GOT3 (cell line): ENCODE results near the gene SLC5A9.
"Not testable (repeated sequence)": the region's sequence is repeated elsewhere in the genome, so short reads cannot be mapped to it uniquely, and the experiment has no call there.

Experiments used
- DNase-seq: peaks from one replicate; lab custom pipeline; 2025; ENCODE audit warnings: mixed read lengths; lab: John Stamatoyannopoulos, UW

SLC5A9 gene

DNA sequence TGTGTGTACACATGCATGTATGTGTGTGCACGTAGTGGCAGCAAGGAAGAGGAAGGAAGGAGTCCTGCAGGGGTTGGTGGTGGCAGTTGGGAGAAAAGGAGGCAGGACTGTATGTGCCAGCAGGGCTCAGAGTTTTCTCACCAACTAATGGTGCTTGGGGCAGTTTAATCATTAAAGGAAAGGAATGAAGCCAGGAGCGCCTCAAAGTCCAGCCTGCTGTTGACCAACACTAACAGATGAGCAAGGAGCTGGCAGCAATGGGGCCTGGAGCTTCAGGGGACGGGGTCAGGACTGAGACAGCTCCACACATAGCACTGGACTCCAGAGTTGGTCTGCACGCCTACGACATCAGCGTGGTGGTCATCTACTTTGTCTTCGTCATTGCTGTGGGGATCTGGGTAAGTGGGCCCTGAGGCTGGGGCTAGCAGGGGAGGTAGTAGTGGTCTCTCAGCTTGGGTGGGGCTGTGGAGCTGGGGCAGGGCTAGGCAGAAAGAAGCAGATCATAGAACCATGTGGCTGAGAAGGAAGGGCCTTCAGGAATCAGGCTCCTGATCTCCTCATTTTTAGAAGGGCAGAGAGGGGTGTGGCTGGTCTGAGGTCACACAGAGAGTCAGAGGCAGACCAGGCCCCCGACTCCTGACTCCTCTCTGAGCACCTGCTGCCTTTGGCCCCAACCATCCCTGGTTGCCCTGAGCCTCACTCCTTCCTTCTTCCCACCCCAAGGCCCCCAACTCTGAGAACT, at the start of gene SLC5A9:
Gene SLC5A9, plus strand, starts transcription at position 216 of the 742 bp plus-strand sequence. Its CDS starts 21 bp downstream, at position 237.
- DNase-seq, result no peak

DNA sequence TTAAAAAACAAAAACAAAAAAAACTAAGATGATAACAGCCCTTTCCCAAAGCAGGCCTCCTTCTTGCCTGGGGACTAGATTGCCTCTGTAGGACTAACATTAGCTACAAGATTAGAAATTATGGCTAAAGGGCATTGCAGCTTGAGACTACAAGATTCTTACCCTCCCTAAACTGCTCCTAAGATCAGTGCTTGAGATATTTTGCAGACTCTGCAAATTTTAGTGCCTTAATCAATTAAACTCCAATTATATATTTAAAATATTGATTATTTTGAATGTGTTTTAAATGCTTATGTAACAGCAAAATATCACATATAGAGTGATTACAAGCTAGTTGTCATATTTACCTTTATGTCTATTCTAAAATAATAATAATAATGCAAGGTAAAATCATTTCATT, 47.4 kb upstream of the SLC5A9 start:
- no peak for DNase-seq

DNA sequence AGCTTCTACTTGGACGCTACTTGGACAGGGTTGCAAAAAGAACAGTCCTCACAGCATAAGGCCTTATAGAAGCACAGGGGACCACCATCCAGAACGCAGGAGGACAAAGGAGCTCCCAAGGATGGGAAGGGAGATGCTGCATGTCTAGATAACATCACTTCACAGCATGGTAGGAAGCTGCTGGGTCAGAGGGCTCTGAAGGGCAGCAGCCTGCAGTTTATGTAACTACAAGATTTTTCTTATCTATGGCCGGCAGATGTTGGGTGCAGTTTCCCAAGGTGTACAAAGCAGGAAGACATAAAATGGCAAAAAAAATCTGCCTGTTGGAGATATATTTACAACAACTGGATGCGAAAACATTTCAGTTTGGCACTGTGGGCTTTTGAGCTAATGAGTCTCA, 45.3 kb upstream of the SLC5A9 start:
- DNase-seq, result no peak

DNA sequence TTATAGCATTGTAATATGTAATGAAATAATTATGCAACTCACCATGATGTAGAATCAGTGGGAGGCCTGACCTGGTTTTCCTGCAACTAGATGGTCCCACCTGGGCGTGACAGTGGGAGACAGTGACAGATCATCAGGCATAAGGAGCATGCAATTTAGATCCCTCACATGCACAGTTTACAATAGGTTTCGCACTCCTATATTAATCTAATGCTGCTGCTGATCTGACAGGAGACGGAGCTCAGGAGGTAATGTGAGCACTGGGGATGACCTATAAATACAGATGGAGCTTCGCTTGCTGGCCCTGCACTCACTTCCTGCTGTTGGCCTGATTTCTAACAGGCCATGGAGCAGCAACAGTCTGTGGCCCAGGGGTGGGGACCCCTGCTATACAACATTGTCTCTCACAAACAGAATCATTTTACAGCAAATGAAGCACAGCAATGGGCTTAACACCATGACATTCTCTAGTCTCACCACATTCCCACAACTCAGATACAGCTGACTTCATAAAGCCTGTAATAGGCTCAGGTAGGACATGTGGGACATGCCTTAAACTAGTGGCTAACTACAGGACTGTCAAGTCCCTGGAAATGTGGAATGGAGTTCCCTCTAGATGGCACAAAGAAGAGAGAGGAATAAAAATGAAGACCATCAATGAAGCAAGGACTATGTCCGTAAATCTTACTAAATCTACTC, 40.7 kb upstream of the SLC5A9 start:
- no peak for DNase-seq

DNA sequence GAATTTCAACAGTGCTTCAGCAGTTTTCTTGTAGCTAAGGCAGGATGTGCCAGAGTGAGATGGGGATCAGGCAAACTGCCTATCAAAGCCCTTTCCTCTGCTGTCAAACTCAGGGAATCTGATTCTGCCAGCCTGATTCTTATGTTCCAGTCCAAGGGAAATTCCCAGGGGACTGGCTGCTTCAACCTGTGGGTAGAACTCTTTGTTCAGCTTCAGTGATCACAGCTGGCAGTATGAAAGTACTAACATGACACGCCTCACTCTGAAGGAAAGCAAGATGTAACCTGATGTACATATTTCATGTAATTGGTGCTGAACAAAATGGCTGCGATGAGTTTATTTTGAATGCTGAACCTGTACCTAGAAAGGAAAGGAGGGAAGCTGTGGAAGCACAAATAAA, 40.1 kb upstream of the SLC5A9 start:
- DNase-seq, result no peak

DNA sequence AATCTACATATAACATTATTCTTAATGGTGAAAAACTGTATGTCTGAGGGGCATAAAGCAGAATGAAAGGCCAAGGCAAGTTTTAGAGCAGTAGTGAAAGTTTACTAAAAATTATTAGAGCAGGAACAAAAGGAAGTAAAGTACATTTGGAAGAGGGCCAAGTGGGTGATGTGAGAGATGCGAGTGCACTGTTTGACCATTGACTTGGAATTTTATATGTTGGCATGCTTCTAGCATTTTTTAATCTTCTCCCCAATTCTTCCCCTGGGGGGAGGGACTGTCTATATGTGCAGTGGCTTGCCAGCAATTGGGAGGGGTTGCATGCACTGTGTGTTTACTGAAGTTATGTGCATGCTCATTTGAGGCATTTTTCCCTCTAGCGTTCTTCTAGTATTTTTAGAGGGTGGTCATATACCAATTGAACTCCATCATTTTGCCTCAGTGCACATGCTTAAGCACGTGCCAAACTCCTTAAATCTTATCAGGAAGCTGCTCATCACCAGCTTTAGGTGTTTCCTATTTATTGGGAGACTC, 36.1 kb upstream of the SLC5A9 start:
- DNase-seq, result no peak

DNA sequence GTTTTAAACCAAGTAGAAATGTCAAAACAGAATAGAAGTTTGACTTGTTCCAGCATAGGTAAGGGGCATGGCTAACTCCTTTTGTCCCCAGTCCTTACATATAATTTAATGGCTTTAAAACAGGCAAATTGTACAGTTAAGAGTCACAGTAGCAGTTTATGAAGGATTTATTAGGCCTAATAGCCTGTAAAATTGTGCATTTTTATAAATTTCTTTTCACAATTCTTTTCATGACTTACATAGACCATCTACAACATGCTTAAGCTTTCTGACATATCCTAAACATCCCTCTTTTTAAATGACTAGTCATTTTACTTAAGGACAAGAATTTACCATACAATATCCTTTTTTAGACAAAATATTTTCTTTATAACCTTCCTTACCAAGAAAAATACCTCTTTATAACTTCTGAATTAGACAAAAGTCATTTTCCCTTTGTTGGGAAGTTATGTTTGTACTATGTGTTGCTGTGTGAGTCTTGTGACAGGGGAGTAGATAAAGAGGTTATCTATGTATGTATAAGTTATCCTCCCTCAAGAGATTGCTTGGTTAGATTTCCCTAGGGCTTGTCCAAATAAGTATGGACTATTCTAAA, 34.5 kb upstream of the SLC5A9 start:
- DNase-seq, result no peak

DNA sequence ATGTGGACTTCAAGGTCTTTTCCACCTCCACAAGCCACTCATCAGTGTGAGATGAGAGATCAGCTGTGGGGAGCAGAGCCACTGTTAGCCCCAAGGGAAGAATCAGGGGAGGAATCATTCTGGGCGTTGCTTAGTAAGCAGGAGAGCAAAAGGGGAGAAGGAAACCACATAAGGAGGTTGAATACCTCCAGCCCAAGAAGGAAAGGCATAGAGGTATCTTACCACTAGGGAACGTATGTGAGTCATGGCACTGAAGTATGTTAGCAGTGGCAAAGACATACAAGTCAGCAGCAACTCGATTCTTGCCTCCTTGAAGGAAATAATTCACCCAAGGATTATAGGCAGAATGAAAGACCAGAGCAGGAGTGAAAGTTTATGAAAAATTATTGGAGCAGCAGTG, 31.6 kb upstream of the SLC5A9 start:
- no peak for DNase-seq

DNA sequence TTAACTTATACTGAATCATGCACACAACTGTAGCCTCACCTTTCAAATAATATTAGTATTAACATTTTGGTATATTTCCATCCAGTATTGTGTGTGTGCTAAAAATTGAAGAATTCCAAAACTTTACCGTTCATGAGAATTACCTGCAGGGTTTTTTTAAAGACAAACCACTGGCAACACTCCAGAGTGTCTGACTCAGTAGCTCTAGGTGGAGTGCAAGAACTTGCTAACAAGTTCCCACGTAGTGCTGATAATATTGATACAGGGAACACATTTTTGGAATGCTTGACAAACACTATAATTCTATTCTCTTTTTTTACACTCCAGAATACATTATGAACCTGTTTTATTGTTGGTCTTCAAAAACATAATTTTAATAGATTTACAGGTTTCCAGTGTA, 27.7 kb upstream of the SLC5A9 start:
- no peak for DNase-seq

DNA sequence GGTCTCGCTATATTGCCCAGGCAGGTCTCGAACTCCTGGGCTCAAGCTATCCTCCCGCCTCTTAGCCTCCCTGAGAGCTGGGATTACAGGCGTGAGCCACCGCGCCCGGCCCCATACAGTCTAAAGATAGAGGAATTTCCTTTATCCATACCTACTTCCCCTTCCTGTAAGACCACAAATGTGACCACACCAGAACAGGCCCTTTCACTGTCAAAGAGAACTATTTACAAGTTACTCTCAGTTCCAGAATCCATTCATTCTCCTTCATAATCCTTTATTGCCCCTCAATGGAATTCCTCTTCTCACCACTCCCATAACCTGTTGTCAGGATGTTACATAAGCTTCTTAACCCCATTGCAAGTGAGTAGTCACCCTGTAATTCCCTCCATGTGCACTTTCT, 26.3 kb upstream of the SLC5A9 start:
- no peak for DNase-seq

DNA sequence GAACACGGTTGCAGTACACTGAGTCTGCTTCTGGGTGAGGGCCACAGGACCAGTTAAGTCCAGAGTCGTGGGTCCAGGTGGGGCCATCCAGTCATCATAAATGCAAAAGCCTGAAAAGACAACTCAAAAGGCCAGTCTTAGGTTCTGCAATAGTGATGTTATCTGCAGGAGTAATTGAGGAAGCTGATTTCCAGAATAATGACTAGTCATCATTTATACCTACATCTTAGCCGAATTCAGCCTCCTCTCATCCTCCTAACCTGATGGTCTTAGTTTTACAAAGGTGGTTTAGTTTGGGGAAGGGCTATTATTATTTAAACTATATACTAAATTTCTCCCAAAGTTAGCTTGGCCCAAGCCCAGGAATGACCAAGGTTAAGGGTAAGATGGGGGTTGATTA, 23.5 kb upstream of the SLC5A9 start:
- no peak for DNase-seq

DNA sequence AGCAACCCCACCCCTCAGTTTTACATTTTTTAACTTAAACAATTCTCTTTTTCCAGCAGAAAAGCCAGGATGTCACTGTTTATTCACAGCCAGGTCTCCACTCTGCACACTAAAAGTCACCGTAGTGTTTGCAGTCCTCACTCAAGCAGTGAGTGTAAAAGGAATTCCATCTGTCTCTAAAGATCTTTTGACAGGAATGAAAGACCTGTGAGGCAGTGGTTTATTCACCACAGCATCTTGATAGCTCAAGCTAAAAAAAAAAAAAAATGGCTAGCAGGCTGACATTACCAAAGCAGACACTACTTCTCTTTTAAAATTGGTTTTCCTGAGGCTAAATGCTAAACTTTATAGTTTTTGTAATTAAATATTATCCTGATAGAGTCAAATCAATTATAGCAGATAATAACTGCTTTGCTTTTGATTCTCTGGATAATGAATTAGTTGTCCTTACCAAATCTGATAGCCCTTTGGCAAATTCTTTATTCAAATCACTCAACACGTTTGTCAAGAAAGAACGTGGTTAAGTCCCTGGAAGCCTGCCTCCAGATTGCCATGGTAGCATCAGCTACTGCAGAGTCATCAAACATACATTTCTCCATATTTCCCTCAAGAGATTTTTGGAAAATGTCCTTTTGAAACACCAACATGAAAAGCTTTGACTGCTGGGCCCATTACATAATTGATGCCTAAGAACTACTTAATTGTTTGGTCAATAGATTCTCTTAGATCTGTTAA, 22.2 kb upstream of the SLC5A9 start:
- no peak for DNase-seq

DNA sequence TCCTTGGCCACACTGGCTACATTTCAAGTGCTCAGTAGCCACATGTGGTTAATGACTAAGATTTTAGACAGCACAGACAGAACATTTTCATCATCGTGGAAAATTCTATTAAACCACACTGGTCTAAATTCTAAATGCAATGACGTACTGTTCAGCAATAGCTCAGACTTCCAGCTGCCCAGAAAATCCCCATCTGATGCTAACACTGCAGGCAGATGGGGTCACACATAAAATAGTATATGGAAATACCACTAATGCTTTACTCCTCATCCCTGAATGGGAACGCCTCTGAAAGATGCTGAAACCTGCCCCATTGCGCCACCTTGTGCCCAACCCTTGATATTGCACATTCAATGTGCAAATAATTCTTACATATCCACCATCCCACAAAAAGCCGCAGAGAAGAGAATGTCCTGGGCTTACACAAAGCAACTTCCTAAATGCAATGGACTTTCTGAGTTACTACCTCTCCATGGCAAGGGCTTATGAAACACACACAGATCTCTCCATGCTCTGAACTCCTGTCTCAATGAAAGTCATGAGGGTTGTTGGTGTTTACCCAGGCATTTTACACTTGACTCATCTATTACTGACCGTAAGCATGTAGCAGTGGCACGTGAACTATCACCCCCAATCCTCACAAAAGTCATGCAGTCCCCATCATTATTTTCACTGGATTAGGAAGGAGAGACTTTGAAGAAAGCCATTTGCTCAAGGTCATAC, 20.3 kb upstream of the SLC5A9 start:
- DNase-seq, result peak; percentile 43

DNA sequence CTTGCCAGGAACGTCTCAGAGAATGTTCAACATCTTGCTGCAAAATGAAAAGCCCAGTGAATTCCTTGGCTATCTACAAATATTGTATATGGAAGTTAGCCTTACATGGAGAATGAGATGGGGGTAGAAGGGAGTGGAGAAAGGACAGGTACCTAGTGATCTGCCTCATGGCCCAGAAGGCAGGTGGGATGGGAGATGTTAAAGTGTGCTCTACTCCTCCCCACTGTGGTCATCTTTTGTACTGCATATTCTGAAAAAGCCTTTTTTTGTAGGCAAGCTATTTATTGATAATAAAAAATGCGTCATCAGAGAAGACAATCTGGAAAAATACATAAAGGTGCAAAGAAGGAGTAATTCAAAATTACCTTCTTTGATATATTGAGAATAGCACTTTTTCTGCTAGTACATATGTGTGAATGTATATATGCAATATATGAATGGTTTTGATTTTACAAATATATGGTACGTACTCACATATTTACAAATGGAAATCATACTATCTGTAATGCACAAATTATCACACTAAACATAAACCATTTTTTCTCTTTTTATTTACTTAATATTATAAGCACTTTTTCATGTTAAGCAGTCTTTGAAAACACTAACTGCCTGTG, 19.1 kb upstream of the SLC5A9 start:
- DNase-seq, result no peak

DNA sequence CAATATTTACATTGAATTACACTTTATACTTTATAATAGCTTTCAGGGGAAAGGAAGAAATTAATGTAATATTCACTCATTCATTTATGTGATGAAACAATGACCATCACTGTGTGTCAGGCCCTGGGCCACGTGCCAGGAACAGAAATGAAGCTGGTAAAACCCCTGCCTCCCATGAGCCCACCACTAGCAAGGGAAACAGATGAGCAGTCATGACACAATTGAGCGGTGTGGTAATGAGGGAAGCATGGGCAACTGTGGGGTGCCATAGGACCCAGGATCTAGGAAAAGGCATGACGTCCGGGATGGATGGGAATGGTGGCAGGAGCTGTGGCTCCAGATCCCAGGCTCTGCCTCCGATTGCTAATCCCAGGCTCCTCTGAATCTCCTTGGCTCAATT, 17.0 kb upstream of the SLC5A9 start:
- DNase-seq, result no peak

DNA sequence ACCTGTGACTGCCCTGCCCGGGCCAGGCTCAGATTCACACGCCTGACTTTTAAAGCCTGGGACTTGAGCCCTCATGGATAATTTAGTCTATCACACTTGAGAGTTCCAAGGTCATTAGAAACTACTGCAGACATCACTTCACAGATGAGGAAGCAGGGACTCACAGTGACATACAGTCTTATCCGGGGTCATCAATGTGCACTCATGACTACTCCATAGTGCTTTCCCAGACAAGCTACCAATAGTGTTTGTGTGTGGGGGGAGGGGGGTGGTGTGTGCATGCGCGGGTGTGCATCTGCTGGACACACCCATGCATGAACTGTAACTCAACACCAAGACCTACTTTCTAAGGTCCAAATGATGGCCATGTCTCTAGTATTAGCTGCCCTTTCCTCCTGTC, 16.1 kb upstream of the SLC5A9 start:
- no peak for DNase-seq

DNA sequence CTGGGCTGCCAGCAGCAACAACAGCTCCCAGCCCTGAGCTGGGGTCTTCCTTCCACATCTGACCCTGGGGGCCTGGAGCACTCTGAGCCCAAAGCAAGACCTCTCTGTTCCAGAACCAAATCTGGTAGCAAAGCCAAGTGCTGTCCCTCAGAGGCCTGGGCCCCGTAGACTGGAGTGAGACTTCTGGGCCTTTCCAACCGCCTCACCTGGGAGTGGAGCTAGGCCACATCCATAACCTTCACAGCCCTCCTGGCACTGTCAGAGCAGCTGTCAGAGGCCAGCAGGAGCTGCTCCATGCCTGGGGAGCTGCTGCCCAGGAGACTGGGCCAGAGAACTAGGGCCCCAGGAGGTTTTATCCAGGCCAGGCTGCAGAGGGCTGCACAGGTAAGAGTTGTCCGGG, 15.4 kb upstream of the SLC5A9 start:
- DNase-seq, result no peak

DNA sequence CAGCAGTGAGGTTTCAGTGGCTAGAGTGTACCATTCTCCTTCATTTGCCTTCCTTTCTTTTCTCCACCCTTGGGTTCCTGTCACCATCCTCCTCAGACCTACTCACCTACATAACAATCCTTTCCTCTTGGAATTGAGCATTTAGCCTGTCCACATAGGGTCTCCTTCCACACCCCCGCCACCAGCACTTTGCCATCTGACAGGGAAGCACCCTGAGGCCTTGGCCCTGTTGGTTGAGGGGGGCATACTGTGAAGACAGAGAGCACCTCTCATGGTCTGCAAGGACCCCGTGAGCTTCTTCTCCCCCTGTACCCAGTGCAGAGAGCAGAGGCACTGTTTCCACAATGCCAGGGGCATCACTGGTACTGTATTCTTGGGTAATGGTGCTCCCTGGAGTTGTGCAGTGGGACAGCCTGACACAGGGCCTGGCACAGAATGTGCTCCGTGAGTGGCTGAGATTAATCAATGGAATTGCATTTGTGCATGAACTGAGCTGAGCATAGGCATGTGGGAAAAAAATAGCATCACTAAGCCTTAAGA, 14.9 kb upstream of the SLC5A9 start:
- DNase-seq, result no peak

DNA sequence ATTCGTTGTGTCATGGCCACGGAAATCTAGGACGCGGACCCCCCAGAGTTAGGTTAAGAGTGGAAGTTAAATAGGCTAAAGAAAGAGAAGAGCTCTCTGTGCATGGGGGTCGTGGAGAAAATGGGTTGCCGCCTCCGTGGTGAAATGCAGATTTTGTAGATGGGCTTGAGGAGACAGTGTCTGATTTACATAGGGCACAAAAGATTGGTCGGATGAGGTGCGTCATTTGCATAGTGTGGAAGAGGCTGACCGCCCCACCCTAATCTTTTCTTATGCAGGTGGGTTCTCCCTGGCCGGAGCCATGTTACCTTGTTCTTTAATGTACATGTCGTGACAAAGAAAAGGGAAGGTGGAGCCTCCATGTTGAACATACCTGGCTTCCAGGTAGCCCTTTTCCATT, 14.3 kb upstream of the SLC5A9 start:
- no peak for DNase-seq

DNA sequence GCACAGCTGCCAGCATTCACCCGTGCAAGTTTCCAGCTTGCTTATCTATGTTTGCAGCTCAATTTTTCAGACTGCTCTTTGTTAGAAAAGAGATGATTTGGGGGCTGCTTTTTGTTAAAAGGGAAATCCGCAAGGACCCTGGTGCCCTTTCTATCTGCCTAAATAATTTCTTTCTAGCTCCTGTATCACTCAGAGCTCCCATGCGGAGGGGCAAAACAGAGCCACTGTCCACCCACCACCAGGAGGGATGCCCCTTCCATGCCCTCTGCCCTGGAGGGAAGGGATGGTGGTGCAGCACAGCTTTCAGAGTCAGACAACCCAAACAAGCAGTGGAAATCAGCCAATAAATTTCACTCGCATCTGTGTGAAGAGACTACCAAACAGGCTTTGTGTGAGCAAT, 13.9 kb upstream of the SLC5A9 start:
- DNase-seq, result no peak

DNA sequence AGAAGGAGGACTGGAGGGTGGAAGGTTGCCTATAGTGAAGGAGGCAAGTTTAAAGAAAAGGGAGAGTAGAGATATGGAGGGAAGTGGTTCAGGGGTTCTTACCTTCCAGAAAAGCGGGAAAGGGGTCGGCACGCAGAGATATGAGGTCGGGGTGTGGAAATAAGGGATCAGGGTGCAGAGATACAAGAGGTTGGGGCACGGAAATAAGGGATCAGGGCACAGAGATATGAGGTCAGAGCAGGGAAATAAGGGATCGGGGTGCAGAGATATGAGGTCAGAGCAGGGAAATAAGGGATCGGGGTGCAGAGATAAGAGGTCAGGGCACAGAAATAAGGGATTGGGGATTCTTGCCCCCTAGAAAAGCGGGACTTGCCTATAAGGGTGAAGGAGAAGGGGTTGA, 9.1 kb upstream of the SLC5A9 start:
- DNase-seq, result not testable (repeated sequence)
